K562 (cell line): ENCODE data around the gene RTN4. TPM values are rescaled to one million over a fixed set of nuclear protein-coding genes. Genes with fewer than 3 reads are reported as not detected.

Source experiments
- ATF1 ChIP-seq, 2 experiments: fragments of 450-650 bp in 1 of 2; IDR thresholded peaks; 2 replicates each; pipeline ENCODE4 v1.6.1; 2016; ENCODE audit warnings: missing compliant biosample characterization in 1 of 2, missing genetic modification characterization in 1 of 2
- GATA2 ChIP-seq: sonication (generic); formaldehyde crosslinking; IDR thresholded peaks from 2 replicates; pipeline ENCODE4 v1.4.0; 2020; ENCODE audit warnings: mild to moderate bottlenecking, missing genetic modification reagents
- MTA2 ChIP-seq: fragments of 450-650 bp; IDR thresholded peaks from 2 replicates; pipeline ENCODE4 v1.6.1; 2016; ENCODE audit warnings: low read depth
- POLR2H ChIP-seq: IDR thresholded peaks from 2 replicates; pipeline ENCODE4 v1.6.1; 2016; ENCODE audit warnings: missing genetic modification characterization, low read depth, mild to moderate bottlenecking, control low read depth, missing compliant biosample characterization, moderate library complexity
- RAD21 ChIP-seq, 2 experiments: fragments of 250-450 bp in 1 of 2; fragments of 450-650 bp in 1 of 2; sonication (Bioruptor Pico) in 1 of 2; formaldehyde crosslinking in 1 of 2; IDR thresholded peaks in 1 of 2; conservative IDR thresholded peaks in 1 of 2; 2 replicates each; pipeline versions ENCODE4 v1.4.0 to v1.8.0; 2020 to 2022; ENCODE audit warnings: mild to moderate bottlenecking in 2 of 2, moderate library complexity in 1 of 2
- SLC30A9 ChIP-seq: fragments of 250-450 bp; sonication (Bioruptor Pico); IDR thresholded peaks from 2 replicates; pipeline ENCODE4 v1.8.0; 2022; ENCODE audit warnings: mild to moderate bottlenecking, moderate library complexity
- ZBTB7A ChIP-seq: IDR thresholded peaks from 2 replicates; pipeline ENCODE4 v1.6.1; 2011; ENCODE audit warnings: low read depth, mild to moderate bottlenecking, low read length, moderate library complexity, borderline replicate concordance; ENCODE audit not compliant: control insufficient read depth
- ZNF134 ChIP-seq: fragments of 250-450 bp; sonication (Bioruptor Pico); conservative IDR thresholded peaks from 2 replicates; pipeline ENCODE4 v1.4.0; 2020
- ZNF407 ChIP-seq: fragments of 450-650 bp; IDR thresholded peaks from 2 replicates; pipeline ENCODE4 v1.6.1; 2016; ENCODE audit warnings: low read depth
- ZNF589 ChIP-seq: fragments of 200-800 bp; sonication (Bioruptor generic); IDR thresholded peaks from 2 replicates; pipeline ENCODE4 v1.6.1; 2016; ENCODE audit warnings: low read depth, missing genetic modification characterization, missing compliant biosample characterization
- polyA plus RNA-seq, 8 experiments: library from polyadenylated mRNA; depleted of rRNA in 4 of 8; stranded (reverse) in 5 of 8; unstranded in 3 of 8; fragments of >200 nt; fragmentation: Nextera tagmentation in 2 of 8; fragmentation: Illumina TruSeq in 1 of 8; extraction: Ambion mirVana in 2 of 8; extraction: Trizol in 1 of 8; gene quantifications; 2 replicates each; pipeline versions ENCODE4 v1.2.1 to v1.2.3, GENCODE V29; 2011 to 2014; ENCODE audit warnings: inconsistent platforms in 1 of 8, missing spikeins in 1 of 8
- total RNA-seq, 7 experiments: library from RNA; depleted of rRNA in 6 of 7; stranded (reverse); fragments of >200 nt in 6 of 7; fragmentation: Illumina TruSeq in 2 of 7; extraction: Trizol in 2 of 7; gene quantifications; 2 replicates each; pipeline versions ENCODE4 v1.2.1 to v1.2.3, GENCODE V29; 2011 to 2021; ENCODE audit warnings: low replicate concordance in 1 of 7

The RTN4 gene
- total and polyA plus RNA-seq, 9 of the 15 experiments (the other 6 are each of a cell fraction or from before 2014, with no cell fraction given), result 73.0 to 248 (median 116) TPM

- no peak for TF ChIP-seq ZNF407
- TF ChIP-seq ATF1 (CRISPR knock-in tag; IDR thresholded peaks at IDR 0.05), result no peak
- no peak for TF ChIP-seq ATF1 (tag; IDR thresholded peaks at IDR 0.05)
- peak; percentile 66; the same call in 1 of the 2 replicates for TF ChIP-seq ZNF589 (CRISPR knock-in tag)
- no peak for TF ChIP-seq ZNF134
- TF ChIP-seq SLC30A9 (CRISPR knock-in tag), result no peak
- no peak for TF ChIP-seq RAD21 (CRISPR knock-in tag; conservative IDR thresholded peaks at IDR 0.05 in 1 of 2, IDR thresholded peaks at IDR 0.05 in 1 of 2)
- peak; percentile 51; the same call in 1 of the 2 replicates for TF ChIP-seq GATA2 (CRISPR knock-in tag)
- TF ChIP-seq MTA2, result no peak
- 0 out of 2 replicates have a peak, but pooled peaks have one; percentile 33 for TF ChIP-seq POLR2H
- TF ChIP-seq ZBTB7A, result no peak
These were observed 47.5 kb upstream of the RTN4 start (continued) for GRCh38 chr2:55097461-55098410.
